ENCODE data around the gene VAV2.

The VAV2 gene

DNA sequence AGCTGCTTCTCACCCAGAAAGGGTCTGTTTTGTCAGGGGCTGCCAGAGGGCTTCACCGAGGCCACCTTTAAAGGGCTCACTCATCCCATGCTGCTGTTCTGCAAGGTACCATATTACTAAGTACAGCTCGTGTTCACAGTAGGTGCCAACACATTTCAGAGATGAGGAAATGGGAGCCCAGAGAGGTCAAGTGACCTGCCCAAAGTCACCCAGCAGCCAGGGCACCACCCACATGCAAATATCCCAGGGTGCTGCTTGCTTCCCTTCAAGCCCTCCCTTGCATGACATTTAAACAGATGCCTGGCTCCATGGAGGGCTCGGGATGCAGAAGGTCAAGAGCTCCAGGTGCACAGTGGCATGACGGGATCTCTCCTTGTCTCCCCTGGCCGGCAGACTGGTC, 130.4 kb downstream of the VAV2 start:
- Histone ChIP-seq H3K4me1 (peaks cover 42 to 56% (median 52%) of the 10 kb centered on the region in 10 experiments), H3K36me3 (peaks cover 0 to 30% (median 13%) of the 10 kb centered on the region in 11 experiments; a peak in 16 of 22 replicates), H3K27ac (peak overlapping the region in 2 of 11 experiments; percentile 83 to 90; a peak in 2 of 22 replicates), H3K9ac (0 out of 22 replicates have a peak overlapping the region, but pooled peaks of 1 of the 11 experiments have one; percentile 74), H3K27me3 (no peaks in the 10 kb centered on the region), H3K4me2 (peak overlapping the region in 6 of 11 experiments; percentile 4 to 96 (median 92); a peak in 10 of 22 replicates), H3K9me3 (replicated peaks in 1 of 11) (peaks cover 15 to 24% (median 19%) of the 10 kb centered on the region in 11 experiments), H4K20me1 (peaks cover 0 to 66% (median 25%) of the 10 kb centered on the region in 11 experiments; a peak in 16 of 22 replicates), H3K4me3 (no peak overlapping the region)
- TF ChIP-seq Cebpa-rat (IDR thresholded peaks at IDR 0.05): no peak

DNA sequence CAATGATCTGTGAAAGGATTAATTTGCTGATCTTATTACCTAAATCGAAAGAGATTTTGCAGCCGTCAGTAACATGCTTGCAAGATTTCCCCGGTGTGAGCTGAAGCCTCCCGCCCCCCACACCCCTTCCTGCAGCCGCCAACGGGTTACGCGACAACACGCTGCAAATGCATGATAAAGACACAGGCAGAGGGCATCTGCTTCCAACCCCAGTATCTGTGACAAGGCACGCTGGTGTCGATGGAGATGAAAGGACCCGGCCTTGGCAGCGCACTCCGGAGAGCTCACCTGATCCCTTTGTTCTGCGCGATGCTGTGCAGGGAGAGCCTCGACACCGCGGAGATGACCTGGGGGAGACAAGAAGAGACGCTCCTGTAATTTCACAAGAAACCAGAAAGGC, 131.0 kb downstream of the VAV2 start:
- H3K36me3 ChIP-seq: peaks cover 0 to 35% (median 13%) of the 10 kb centered on the region in 11 experiments; a peak in 16 of 22 replicates
- H3K9me3 ChIP-seq (replicated peaks in 1 of 11): peaks cover 13 to 24% (median 15%) of the 10 kb centered on the region in 11 experiments
- H3K4me2 ChIP-seq: peak overlapping the region in 1 of 11 experiments; percentile 95; a peak in 1 of 22 replicates
- H4K20me1 ChIP-seq: peaks cover 0 to 66% (median 25%) of the 10 kb centered on the region in 11 experiments; a peak in 16 of 22 replicates
- no peak overlapping the region for H3K9ac ChIP-seq
- no peak for TF ChIP-seq Cebpa-rat (IDR thresholded peaks at IDR 0.05)
- H3K27me3 ChIP-seq: no peaks in the 10 kb centered on the region
- H3K27ac ChIP-seq: no peak overlapping the region
- H3K4me3 ChIP-seq: no peak overlapping the region
- peaks cover 47 to 62% (median 58%) of the 10 kb centered on the region in 10 experiments for H3K4me1 ChIP-seq

DNA sequence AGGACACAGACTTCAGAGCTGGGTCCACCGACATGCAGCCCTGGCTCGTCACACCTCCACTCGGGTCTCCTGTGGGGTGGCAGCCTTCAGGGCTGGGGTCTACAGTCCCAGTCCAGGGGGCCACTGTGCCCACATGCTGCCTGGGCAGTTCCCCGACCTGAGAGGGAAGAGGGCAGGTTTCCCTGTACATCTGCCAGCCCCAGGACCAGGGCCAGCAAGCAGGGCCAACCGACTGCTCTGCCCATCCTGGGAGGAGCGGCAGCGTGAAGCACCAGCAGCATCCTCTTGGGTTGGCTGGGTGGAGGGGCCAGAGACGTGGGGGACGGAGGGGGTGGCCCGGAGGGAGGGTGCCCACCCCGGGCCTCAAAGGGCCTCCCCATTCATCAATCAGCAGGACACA, 133.4 kb downstream of the VAV2 start:
- Histone ChIP-seq H3K4me2 (no peak overlapping the region), H3K9me3 (replicated peaks in 1 of 11) (0 out of 22 replicates have a peak, but pooled peaks cover 0 to 12% (median 0%) of the 10 kb centered on the region in 11 experiments), H3K36me3 (peaks cover 0 to 28% (median 0%) of the 10 kb centered on the region in 11 experiments; a peak in 9 of 22 replicates), H3K27ac (no peak overlapping the region), H3K4me1 (peaks cover 33 to 62% (median 55%) of the 10 kb centered on the region in 10 experiments), H4K20me1 (peaks cover 0 to 75% (median 34%) of the 10 kb centered on the region in 11 experiments; a peak in 18 of 22 replicates), H3K9ac (no peak overlapping the region), H3K4me3 (no peak overlapping the region), H3K27me3 (no peaks in the 10 kb centered on the region)
- TF ChIP-seq Cebpa-rat (IDR thresholded peaks at IDR 0.05): no peak

DNA sequence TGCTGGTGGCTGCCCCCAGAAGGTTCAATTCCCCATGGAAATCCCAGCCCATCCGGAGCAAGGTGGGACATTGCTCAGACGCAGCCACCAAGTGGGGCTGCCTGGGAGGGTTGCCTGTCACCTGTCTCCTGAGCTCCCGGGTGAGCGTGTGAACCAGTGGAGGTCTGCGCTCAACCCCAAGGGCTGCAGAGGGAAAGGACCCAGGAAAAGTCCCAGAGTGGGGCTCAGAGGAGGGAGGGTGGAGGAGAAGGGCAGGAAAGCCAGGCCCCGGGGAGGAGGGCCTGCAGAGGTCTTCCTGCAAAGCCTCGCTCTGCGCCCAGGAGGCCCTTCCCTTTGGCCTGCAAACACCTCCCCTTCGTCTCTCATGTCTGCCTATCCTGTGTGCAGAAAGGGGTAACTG, 134.5 kb downstream of the VAV2 start:
- TF ChIP-seq Cebpa-rat (IDR thresholded peaks at IDR 0.05): no peak
- H3K27ac ChIP-seq: no peak overlapping the region
- no peaks in the 10 kb centered on the region for H3K27me3 ChIP-seq
- peaks cover 0 to 77% (median 36%) of the 10 kb centered on the region in 11 experiments; a peak in 17 of 22 replicates for H4K20me1 ChIP-seq
- 0 out of 22 replicates have a peak, but pooled peaks cover 0 to 12% (median 0%) of the 10 kb centered on the region in 11 experiments for H3K9me3 ChIP-seq (replicated peaks in 1 of 11)
- peak overlapping the region in 10 of 11 experiments; percentile 27 to 70 (median 49); a peak in 19 of 22 replicates for H3K4me2 ChIP-seq
- H3K4me3 ChIP-seq: no peak overlapping the region
- H3K36me3 ChIP-seq: peaks cover 0 to 28% (median 0%) of the 10 kb centered on the region in 11 experiments; a peak in 9 of 22 replicates
- H3K9ac ChIP-seq: 0 out of 22 replicates have a peak overlapping the region, but pooled peaks of 1 of the 11 experiments have one; percentile 31
- peaks cover 22 to 51% (median 44%) of the 10 kb centered on the region in 10 experiments for H3K4me1 ChIP-seq

DNA sequence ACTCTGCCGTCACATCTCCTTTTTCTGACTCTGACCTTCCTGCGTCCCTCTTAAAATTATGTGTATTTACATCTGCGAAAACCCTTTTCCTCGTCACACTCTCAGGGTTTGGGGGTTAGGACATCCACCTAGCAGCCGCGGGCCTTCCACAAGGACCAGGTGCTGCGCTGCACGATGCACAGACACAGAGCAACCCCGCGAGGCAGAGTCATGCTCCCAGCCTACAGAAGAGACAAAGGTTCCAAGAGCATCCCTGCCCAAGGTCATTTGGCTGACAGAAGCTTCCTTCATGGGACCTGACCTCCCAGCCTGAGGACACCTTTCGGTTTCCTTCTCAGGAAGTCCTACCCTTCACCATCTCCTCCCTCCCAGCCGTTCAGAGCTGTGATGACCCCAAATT, 135.3 kb downstream of the VAV2 start:
- H3K27me3 ChIP-seq: no peaks in the 10 kb centered on the region
- H3K36me3 ChIP-seq: peaks cover 0 to 28% (median 0%) of the 10 kb centered on the region in 11 experiments; a peak in 9 of 22 replicates
- peak overlapping the region in 8 of 11 experiments; percentile 41 to 69 (median 54); a peak in 10 of 22 replicates for H3K27ac ChIP-seq
- peaks cover 19 to 43% (median 37%) of the 10 kb centered on the region in 10 experiments for H3K4me1 ChIP-seq
- peak overlapping the region; percentile 27 to 70 (median 52); a peak in 19 of 22 replicates for H3K4me2 ChIP-seq
- H3K4me3 ChIP-seq: no peak overlapping the region
- 0 out of 22 replicates have a peak, but pooled peaks cover 0 to 12% (median 0%) of the 10 kb centered on the region in 11 experiments for H3K9me3 ChIP-seq (replicated peaks in 1 of 11)
- H3K9ac ChIP-seq: peak overlapping the region in 1 of 11 experiments; percentile 35; a peak in 1 of 22 replicates
- TF ChIP-seq Cebpa-rat (IDR thresholded peaks at IDR 0.05): no peak
- H4K20me1 ChIP-seq: peaks cover 0 to 74% (median 31%) of the 10 kb centered on the region in 11 experiments; a peak in 17 of 22 replicates

DNA sequence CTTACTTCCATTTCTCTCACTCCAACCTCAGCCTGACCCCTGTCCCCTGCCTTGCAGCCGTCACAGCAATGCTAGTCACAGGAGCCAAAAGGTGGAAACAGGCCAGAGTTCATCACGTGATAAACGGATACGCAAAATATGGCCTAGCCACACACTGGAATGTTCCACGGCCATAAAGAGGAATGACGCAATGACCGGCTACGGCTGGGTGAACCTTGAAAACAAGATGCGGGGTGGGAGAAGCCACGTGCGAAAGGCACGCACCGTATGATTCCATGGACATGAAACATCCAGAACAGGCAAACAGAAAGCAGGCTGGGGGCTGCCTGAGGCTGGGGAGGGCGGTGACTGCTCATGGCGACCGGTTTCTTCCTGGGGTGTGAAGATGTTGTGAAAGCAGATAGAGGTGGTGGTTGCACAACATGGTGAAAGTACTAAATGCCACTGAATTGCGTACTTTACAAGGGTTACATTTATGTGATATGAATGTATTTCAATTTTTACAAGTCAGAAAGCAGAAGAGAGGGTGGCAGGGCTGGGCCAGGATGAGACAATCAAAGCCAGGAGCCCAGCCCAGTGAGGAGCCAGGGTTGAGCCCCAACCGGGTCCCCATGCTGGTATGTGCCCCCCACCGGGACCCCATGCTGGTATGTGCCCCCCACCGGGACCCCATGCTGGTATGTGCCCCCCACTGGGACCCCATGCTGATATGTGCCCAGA, 136.2 kb downstream of the VAV2 start:
- no peaks in the 10 kb centered on the region for H3K27me3 ChIP-seq
- no peak overlapping the region for H3K4me3 ChIP-seq
- H3K27ac ChIP-seq: peak overlapping the region in 10 of 11 experiments; percentile 37 to 69 (median 52); a peak in 16 of 22 replicates
- peaks cover 0 to 74% (median 27%) of the 10 kb centered on the region in 11 experiments; a peak in 17 of 22 replicates for H4K20me1 ChIP-seq
- peak overlapping the region in 5 of 11 experiments; percentile 6 to 36 (median 30); a peak in 4 of 22 replicates for H3K9ac ChIP-seq
- peaks cover 25 to 48% (median 40%) of the 10 kb centered on the region in 10 experiments for H3K4me1 ChIP-seq
- TF ChIP-seq Cebpa-rat (IDR thresholded peaks at IDR 0.05): peak in 7 of 11 experiments; percentile 18 to 69 (median 52); a peak in 8 of 22 replicates
- H3K9me3 ChIP-seq (replicated peaks in 1 of 11): 0 out of 22 replicates have a peak, but pooled peaks cover 0 to 12% (median 0%) of the 10 kb centered on the region in 11 experiments
- peaks cover 0 to 25% (median 0%) of the 10 kb centered on the region in 11 experiments; a peak in 9 of 22 replicates for H3K36me3 ChIP-seq
- peak overlapping the region in 10 of 11 experiments; percentile 44 to 70 (median 54); a peak in 19 of 22 replicates for H3K4me2 ChIP-seq

DNA sequence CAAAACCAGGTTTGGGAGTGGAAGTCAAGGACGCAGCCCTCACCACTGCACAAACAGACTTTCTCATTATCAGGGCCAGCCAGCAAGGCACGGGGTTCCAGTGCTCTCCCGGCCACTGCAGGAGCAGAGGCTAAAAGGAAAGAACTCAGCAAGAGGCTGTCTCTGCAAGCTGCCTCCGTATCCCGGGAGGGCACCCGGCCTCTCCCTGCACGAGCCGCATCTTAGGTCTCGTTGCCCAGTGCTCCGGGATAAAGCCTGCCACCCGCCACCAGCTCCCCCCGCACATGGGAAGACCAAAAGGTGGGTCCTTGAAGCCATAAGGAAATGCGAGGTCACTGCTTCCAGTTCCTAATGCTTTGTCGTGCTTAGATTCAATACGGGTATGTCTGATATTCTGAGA, 136.8 kb downstream of the VAV2 start:
- Histone ChIP-seq H3K27ac (peak overlapping the region in 7 of 11 experiments; percentile 20 to 69 (median 55); a peak in 10 of 22 replicates), H3K4me2 (peak overlapping the region in 9 of 11 experiments; percentile 44 to 70 (median 57); a peak in 9 of 22 replicates)

DNA sequence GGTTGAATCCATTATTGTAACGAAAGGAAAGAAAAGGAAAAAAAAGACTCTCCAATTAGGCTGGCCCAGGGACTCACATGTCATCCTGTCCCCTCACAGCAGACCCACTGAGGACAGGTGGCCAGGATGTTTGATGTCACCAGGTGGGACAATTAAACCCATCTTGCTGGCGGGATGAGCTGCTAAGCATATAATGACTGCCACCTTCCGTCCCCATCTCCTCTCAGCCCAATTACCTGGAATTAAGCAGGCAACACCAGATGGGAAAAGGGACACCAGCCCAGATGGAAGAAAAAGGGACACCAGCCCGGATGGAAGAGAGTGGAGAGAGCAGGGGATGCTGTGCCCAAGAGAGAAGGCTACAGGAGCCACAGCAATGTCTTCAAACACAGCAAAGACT, 137.4 kb downstream of the VAV2 start:
- H3K36me3 ChIP-seq: peaks cover 0 to 18% (median 0%) of the 10 kb centered on the region in 11 experiments; a peak in 6 of 22 replicates
- no peak overlapping the region for H3K9ac ChIP-seq
- TF ChIP-seq Cebpa-rat (IDR thresholded peaks at IDR 0.05): no peak
- H4K20me1 ChIP-seq: peaks cover 0 to 79% (median 35%) of the 10 kb centered on the region in 11 experiments; a peak in 18 of 22 replicates
- H3K4me2 ChIP-seq: no peak overlapping the region
- H3K27ac ChIP-seq: peak overlapping the region in 2 of 11 experiments; percentile 51 to 64; a peak in 1 of 22 replicates
- 0 out of 22 replicates have a peak, but pooled peaks cover 0 to 12% (median 0%) of the 10 kb centered on the region in 11 experiments for H3K9me3 ChIP-seq (replicated peaks in 1 of 11)
- no peak overlapping the region for H3K4me3 ChIP-seq
- H3K4me1 ChIP-seq: peaks cover 25 to 59% (median 50%) of the 10 kb centered on the region in 10 experiments
- H3K27me3 ChIP-seq: no peaks in the 10 kb centered on the region

More for the DNA sequence above, 136.8 kb downstream of the VAV2 start:
- Histone ChIP-seq H3K36me3 (peaks cover 0 to 20% (median 0%) of the 10 kb centered on the region in 11 experiments; a peak in 7 of 22 replicates), H3K4me3 (no peak overlapping the region), H3K9ac (no peak overlapping the region), H3K4me1 (peaks cover 25 to 54% (median 46%) of the 10 kb centered on the region in 10 experiments), H3K9me3 (replicated peaks in 1 of 11) (0 out of 22 replicates have a peak, but pooled peaks cover 0 to 12% (median 0%) of the 10 kb centered on the region in 11 experiments), H4K20me1 (peaks cover 0 to 74% (median 29%) of the 10 kb centered on the region in 11 experiments; a peak in 17 of 22 replicates), H3K27me3 (no peaks in the 10 kb centered on the region)
- no peak for TF ChIP-seq Cebpa-rat (IDR thresholded peaks at IDR 0.05)
